ENCODE results near the gene PIGM. TPM values are rescaled to one million over a fixed set of nuclear protein-coding genes. Genes with fewer than 3 reads are reported as not detected.

The PIGM gene
- total and polyA plus RNA-seq, 2 donors, result 3.1 to 5.7 TPM

GRCh38 chr1:160064164-160064563 is 32.4 kb upstream of the PIGM start:
- Histone ChIP-seq H3K36me3 (ENCODE audit: control insufficient read depth in 2 of 2, insufficient read depth in 2 of 2, low read length in 1 of 2) (no peaks in the 10 kb centered on the region), H3K4me1 (ENCODE audit: control insufficient read depth in 2 of 2, insufficient read depth in 2 of 2, low read length in 2 of 2) (peaks cover 0 to 6% of the 10 kb centered on the region in 2 donors), H3K9me3 (ENCODE audit: control insufficient read depth in 2 of 2, insufficient read depth in 1 of 2, low read length in 1 of 2) (no peaks in the 10 kb centered on the region), H3K27me3 (ENCODE audit: control insufficient read depth in 2 of 2, insufficient read depth in 1 of 2, low read length in 1 of 2) (peaks cover under 1 to 68% of the 10 kb centered on the region in 2 donors), H3K4me3 (ENCODE audit: low read length in 2 of 2) (no peak overlapping the region), H3K27ac (ENCODE audit: low read depth in 1 of 2, low read length in 1 of 2) (no peak overlapping the region)
- WGBS, result 97% methylated on average over 3 of the region's 3 CpGs
- DNase-seq (ENCODE audit: low read depth in 6 of 9, low spot score in 9 of 9), result no peak

- H3K9me3 ChIP-seq (ENCODE audit: control insufficient read depth in 2 of 2, insufficient read depth in 1 of 2, low read length in 1 of 2), result no peaks in the 10 kb centered on the region
- 99% methylated on average over 5 of the region's 5 CpGs for WGBS
- no peaks in the 10 kb centered on the region for H3K36me3 ChIP-seq (ENCODE audit: control insufficient read depth in 2 of 2, insufficient read depth in 2 of 2, low read length in 1 of 2)
- H3K27ac ChIP-seq (ENCODE audit: low read depth in 1 of 2, low read length in 1 of 2), result no peak overlapping the region
- H3K27me3 ChIP-seq (ENCODE audit: control insufficient read depth in 2 of 2, insufficient read depth in 1 of 2, low read length in 1 of 2), result peaks cover 0 to 58% of the 10 kb centered on the region in 2 donors
- peaks cover 0 to 6% of the 10 kb centered on the region in 2 donors for H3K4me1 ChIP-seq (ENCODE audit: control insufficient read depth in 2 of 2, insufficient read depth in 2 of 2, low read length in 2 of 2)
- DNase-seq (ENCODE audit: low read depth in 6 of 9, low spot score in 9 of 9), result no peak
- no peak overlapping the region for H3K4me3 ChIP-seq (ENCODE audit: low read length in 2 of 2)
Observed at GRCh38 chr1:160063176-160063575, 31.4 kb upstream of the PIGM start.

- H3K27ac ChIP-seq (ENCODE audit: low read depth in 1 of 2, low read length in 1 of 2), result no peak overlapping the region
- no peaks in the 10 kb centered on the region for H3K9me3 ChIP-seq (ENCODE audit: control insufficient read depth in 2 of 2, insufficient read depth in 1 of 2, low read length in 1 of 2)
- H3K27me3 ChIP-seq (ENCODE audit: control insufficient read depth in 2 of 2, insufficient read depth in 1 of 2, low read length in 1 of 2), result peaks cover 0 to 58% of the 10 kb centered on the region in 2 donors
- H3K4me3 ChIP-seq (ENCODE audit: low read length in 2 of 2), result no peak overlapping the region
- no peaks in the 10 kb centered on the region for H3K36me3 ChIP-seq (ENCODE audit: control insufficient read depth in 2 of 2, insufficient read depth in 2 of 2, low read length in 1 of 2)
- peaks cover 0 to 4% of the 10 kb centered on the region in 2 donors for H3K4me1 ChIP-seq (ENCODE audit: control insufficient read depth in 2 of 2, insufficient read depth in 2 of 2, low read length in 2 of 2)
- 87% methylated on average over 6 of the region's 6 CpGs for WGBS
- DNase-seq (ENCODE audit: low read depth in 6 of 9, low spot score in 9 of 9), result no peak
Observed at GRCh38 chr1:160062230-160062532, 30.4 kb upstream of the PIGM start.

GRCh38 chr1:160061369-160062229 is 29.8 kb upstream of the PIGM start:
- no peak for DNase-seq (ENCODE audit: low read depth in 6 of 9, low spot score in 9 of 9)
- Histone ChIP-seq H3K36me3 (ENCODE audit: control insufficient read depth in 2 of 2, insufficient read depth in 2 of 2, low read length in 1 of 2) (no peaks in the 10 kb centered on the region), H3K27ac (ENCODE audit: low read depth in 1 of 2, low read length in 1 of 2) (no peak overlapping the region), H3K27me3 (ENCODE audit: control insufficient read depth in 2 of 2, insufficient read depth in 1 of 2, low read length in 1 of 2) (peaks cover 0 to 55% of the 10 kb centered on the region in 2 donors), H3K4me1 (ENCODE audit: control insufficient read depth in 2 of 2, insufficient read depth in 2 of 2, low read length in 2 of 2) (no peaks in the 10 kb centered on the region), H3K4me3 (ENCODE audit: low read length in 2 of 2) (no peak overlapping the region), H3K9me3 (ENCODE audit: control insufficient read depth in 2 of 2, insufficient read depth in 1 of 2, low read length in 1 of 2) (no peaks in the 10 kb centered on the region)
- 89% methylated on average over 15 of the region's 15 CpGs for WGBS

- H3K36me3 ChIP-seq (ENCODE audit: control insufficient read depth in 2 of 2, insufficient read depth in 2 of 2, low read length in 1 of 2), result no peaks in the 10 kb centered on the region
- H3K27ac ChIP-seq (ENCODE audit: low read depth in 1 of 2, low read length in 1 of 2), result no peak overlapping the region
- no peak overlapping the region for H3K4me3 ChIP-seq (ENCODE audit: low read length in 2 of 2)
- peaks cover 0 to 59% of the 10 kb centered on the region in 2 donors for H3K27me3 ChIP-seq (ENCODE audit: control insufficient read depth in 2 of 2, insufficient read depth in 1 of 2, low read length in 1 of 2)
- no peaks in the 10 kb centered on the region for H3K9me3 ChIP-seq (ENCODE audit: control insufficient read depth in 2 of 2, insufficient read depth in 1 of 2, low read length in 1 of 2)
- DNase-seq (ENCODE audit: low read depth in 6 of 9, low spot score in 9 of 9), result no peak
- peaks cover 0 to 2% of the 10 kb centered on the region in 2 donors for H3K4me1 ChIP-seq (ENCODE audit: control insufficient read depth in 2 of 2, insufficient read depth in 2 of 2, low read length in 2 of 2)
- 61% methylated on average over 2 of the region's 2 CpGs for WGBS
Observed at GRCh38 chr1:160058087-160058486, 26.3 kb upstream of the PIGM start.

GRCh38 chr1:160056648-160057169 is 24.9 kb upstream of the PIGM start:
- Histone ChIP-seq H3K4me3 (ENCODE audit: low read length in 2 of 2) (no peak overlapping the region), H3K27ac (ENCODE audit: low read depth in 1 of 2, low read length in 1 of 2) (no peak overlapping the region), H3K36me3 (ENCODE audit: control insufficient read depth in 2 of 2, insufficient read depth in 2 of 2, low read length in 1 of 2) (no peaks in the 10 kb centered on the region), H3K9me3 (ENCODE audit: control insufficient read depth in 2 of 2, insufficient read depth in 1 of 2, low read length in 1 of 2) (no peaks in the 10 kb centered on the region), H3K27me3 (ENCODE audit: control insufficient read depth in 2 of 2, insufficient read depth in 1 of 2, low read length in 1 of 2) (peaks cover under 1 to 58% of the 10 kb centered on the region in 2 donors), H3K4me1 (ENCODE audit: control insufficient read depth in 2 of 2, insufficient read depth in 2 of 2, low read length in 2 of 2) (peaks cover 0 to 2% of the 10 kb centered on the region in 2 donors)
- WGBS, result 86% methylated on average over 1 of the region's 1 CpG
- no peak for DNase-seq (ENCODE audit: low read depth in 6 of 9, low spot score in 9 of 9)

- Histone ChIP-seq H3K4me1 (ENCODE audit: control insufficient read depth in 2 of 2, insufficient read depth in 2 of 2, low read length in 2 of 2) (peaks cover under 1 to 2% of the 10 kb centered on the region in 2 donors), H3K27me3 (ENCODE audit: control insufficient read depth in 2 of 2, insufficient read depth in 1 of 2, low read length in 1 of 2) (peaks cover 3 to 52% of the 10 kb centered on the region in 2 donors), H3K36me3 (ENCODE audit: control insufficient read depth in 2 of 2, insufficient read depth in 2 of 2, low read length in 1 of 2) (no peaks in the 10 kb centered on the region), H3K9me3 (ENCODE audit: control insufficient read depth in 2 of 2, insufficient read depth in 1 of 2, low read length in 1 of 2) (no peaks in the 10 kb centered on the region), H3K27ac (ENCODE audit: low read depth in 1 of 2, low read length in 1 of 2) (no peak overlapping the region), H3K4me3 (ENCODE audit: low read length in 2 of 2) (no peak overlapping the region)
- WGBS, result 75% methylated on average over 7 of the region's 7 CpGs
- DNase-seq (ENCODE audit: low read depth in 6 of 9, low spot score in 9 of 9), result no peak
Observed at GRCh38 chr1:160053548-160054365, 22.0 kb upstream of the PIGM start.

GRCh38 chr1:160052936-160053335 is 21.1 kb upstream of the PIGM start:
- Histone ChIP-seq H3K4me1 (ENCODE audit: control insufficient read depth in 2 of 2, insufficient read depth in 2 of 2, low read length in 2 of 2) (peaks cover 7 to 10% of the 10 kb centered on the region in 2 donors), H3K9me3 (ENCODE audit: control insufficient read depth in 2 of 2, insufficient read depth in 1 of 2, low read length in 1 of 2) (no peaks in the 10 kb centered on the region), H3K27me3 (ENCODE audit: control insufficient read depth in 2 of 2, insufficient read depth in 1 of 2, low read length in 1 of 2) (peaks cover 3 to 52% of the 10 kb centered on the region in 2 donors), H3K4me3 (ENCODE audit: low read length in 2 of 2) (no peak overlapping the region), H3K36me3 (ENCODE audit: control insufficient read depth in 2 of 2, insufficient read depth in 2 of 2, low read length in 1 of 2) (no peaks in the 10 kb centered on the region), H3K27ac (ENCODE audit: low read depth in 1 of 2, low read length in 1 of 2) (no peak overlapping the region)
- DNase-seq (ENCODE audit: low read depth in 6 of 9, low spot score in 9 of 9), result no peak
- 70% methylated on average over 6 of the region's 6 CpGs for WGBS

GRCh38 chr1:160050619-160051018 is 18.8 kb upstream of the PIGM start:
- H3K4me1 ChIP-seq (ENCODE audit: control insufficient read depth in 2 of 2, insufficient read depth in 2 of 2, low read length in 2 of 2), result peaks cover 18 to 28% of the 10 kb centered on the region in 2 donors
- no peak for DNase-seq (ENCODE audit: low read depth in 6 of 9, low spot score in 9 of 9)
- peaks cover 3 to 39% of the 10 kb centered on the region in 2 donors for H3K27me3 ChIP-seq (ENCODE audit: control insufficient read depth in 2 of 2, insufficient read depth in 1 of 2, low read length in 1 of 2)
- no peak overlapping the region for H3K27ac ChIP-seq (ENCODE audit: low read depth in 1 of 2, low read length in 1 of 2)
- H3K36me3 ChIP-seq (ENCODE audit: control insufficient read depth in 2 of 2, insufficient read depth in 2 of 2, low read length in 1 of 2), result no peaks in the 10 kb centered on the region
- 97% methylated on average over 1 of the region's 1 CpG for WGBS
- no peaks in the 10 kb centered on the region for H3K9me3 ChIP-seq (ENCODE audit: control insufficient read depth in 2 of 2, insufficient read depth in 1 of 2, low read length in 1 of 2)
- no peak overlapping the region for H3K4me3 ChIP-seq (ENCODE audit: low read length in 2 of 2)

All from thymus (tissue), 11 donors.